K562 (cell line): Measurements from ENCODE around the gene RREB1. TPM values are rescaled to one million over a fixed set of nuclear protein-coding genes. Genes with fewer than 3 reads are reported as not detected.

Source experiments
- ARID1B ChIP-seq: fragments of 450-650 bp; IDR thresholded peaks from 2 replicates; pipeline ENCODE4 v1.6.1; 2016; ENCODE audit warnings: antibody characterized with exemption, mild to moderate bottlenecking, inconsistent platforms
- ATF2 ChIP-seq: sonication (generic); formaldehyde crosslinking; IDR thresholded peaks from 2 replicates; pipeline ENCODE4 v1.8.1; 2022; ENCODE audit warnings: missing genetic modification reagents
- BCOR ChIP-seq: fragments of 450-650 bp; IDR thresholded peaks from 2 replicates; pipeline ENCODE4 v1.6.1; 2016
- BHLHE40 ChIP-seq: IDR thresholded peaks from 2 replicates; pipeline ENCODE4 v1.6.1; 2011; ENCODE audit warnings: low read length, improper control_type of control experiment
- ESRRA ChIP-seq: fragments of 450-650 bp; IDR thresholded peaks from 2 replicates; pipeline ENCODE4 v1.6.1; 2014; ENCODE audit warnings: low read depth, mild to moderate bottlenecking, moderate library complexity, borderline replicate concordance
- HMG20B ChIP-seq: fragments of 250-450 bp; sonication (Bioruptor Pico); IDR thresholded peaks from 2 replicates; pipeline ENCODE4 v1.5.0; 2021; ENCODE audit warnings: mild to moderate bottlenecking
- TAL1 ChIP-seq: fragments of 450-650 bp; IDR thresholded peaks from 2 replicates; pipeline ENCODE4 v1.6.1; 2016; ENCODE audit warnings: mild to moderate bottlenecking
- USF2 ChIP-seq: sonication (generic); formaldehyde crosslinking; IDR thresholded peaks from 2 replicates; pipeline ENCODE4 v1.5.0; 2020; ENCODE audit warnings: missing genetic modification reagents
- ZSCAN29 ChIP-seq: fragments of 450-650 bp; IDR thresholded peaks from 2 replicates; pipeline ENCODE4 v1.6.1; 2017
- ZZZ3 ChIP-seq: fragments of 450-650 bp; IDR thresholded peaks from 2 replicates; pipeline ENCODE4 v1.6.1; 2016; ENCODE audit warnings: antibody characterized with exemption, mild to moderate bottlenecking, moderate library complexity
- polyA plus RNA-seq, 8 experiments: library from polyadenylated mRNA; depleted of rRNA in 4 of 8; stranded (reverse) in 5 of 8; unstranded in 3 of 8; fragments of >200 nt; fragmentation: Nextera tagmentation in 2 of 8; fragmentation: Illumina TruSeq in 1 of 8; extraction: Ambion mirVana in 2 of 8; extraction: Trizol in 1 of 8; gene quantifications; 2 replicates each; pipeline versions ENCODE4 v1.2.1 to v1.2.3, GENCODE V29; 2011 to 2014; ENCODE audit warnings: inconsistent platforms in 1 of 8, missing spikeins in 1 of 8
- small RNA-seq: library from RNA; depleted of rRNA; stranded (forward); fragments of <200 nt; gene quantifications from one replicate; pipeline ENCODE3, GENCODE V24; 2014
- total RNA-seq, 7 experiments: library from RNA; depleted of rRNA in 6 of 7; stranded (reverse); fragments of >200 nt in 6 of 7; fragmentation: Illumina TruSeq in 2 of 7; extraction: Trizol in 2 of 7; gene quantifications; 2 replicates each; pipeline versions ENCODE4 v1.2.1 to v1.2.3, GENCODE V29; 2011 to 2021; ENCODE audit warnings: low replicate concordance in 1 of 7

Gene RREB1
- total and polyA plus RNA-seq, 9 of the 15 experiments (the other 6 are each of a cell fraction or from before 2014, with no cell fraction given), result 3.3 to 64.2 (median 19.3) TPM

GRCh38 chr6:7300926-7301325 lies 193.2 kb downstream of the RREB1 start (continued):
- TF ChIP-seq ESRRA (no peak), ZSCAN29 (no peak), BCOR (no peak), HMG20B (no peak), ATF2 (CRISPR knock-in tag) (no peak), ZZZ3 (no peak), BHLHE40 (peak; percentile 32; the same call in 1 of the 2 replicates), TAL1 (peak; percentile 17; the same call in 1 of the 2 replicates), ARID1B (peak; percentile 32; the same call in 1 of the 2 replicates), USF2 (CRISPR knock-in tag) (no peak)

Small RNA genes lying within 50 kb of the gene (small RNA-seq; reads per million reads assigned to genes)
- gene RF00019, result not detected

Other genes with a start within 250 kb of the RREB1 start
- gene SSR1, start 205.2 kb downstream of the RREB1 start, total RNA-seq (2014; rRNA removed), result 75.7 and 87.7 TPM in 2 replicates
- gene SSR1, start 205.2 kb downstream of the RREB1 start, total RNA-seq (2014; rRNA removed; fragmentation: Illumina TruSeq; extraction: Trizol), result 129 and 148 TPM in 2 replicates
- gene SSR1, start 205.2 kb downstream of the RREB1 start, total RNA-seq (2015; rRNA removed; fragmentation: Illumina TruSeq; extraction: Trizol), result 94.0 and 97.4 TPM in 2 replicates
- 144 and 147 TPM in 2 replicates for gene SSR1, start 205.2 kb downstream of the RREB1 start, total RNA-seq (2021)
- 176 and 197 TPM in 2 replicates for gene SSR1, start 205.2 kb downstream of the RREB1 start, polyA plus RNA-seq (2011; rRNA removed)
- gene SSR1, start 205.2 kb downstream of the RREB1 start, polyA plus RNA-seq (2014; fragmentation: Illumina TruSeq; extraction: Trizol), result 144 and 167 TPM in 2 replicates
- 100 to 1,000 TPM; 212 to 220 TPM for gene SSR1, start 205.2 kb downstream of the RREB1 start, polyA plus RNA-seq (2014; fragmentation: Nextera tagmentation; extraction: Ambion mirVana)
- 107 and 110 TPM in 2 replicates for gene SSR1, start 205.2 kb downstream of the RREB1 start, polyA plus RNA-seq (2014; rRNA removed)